IPS-NIHi7 (cell line): ENCODE data around the gene MZT2A.
A peak's percentile ranks its signal among the peaks of the same experiment; 100 is the strongest.
"Not testable (repeated sequence)": the region's sequence is repeated elsewhere in the genome, so short reads cannot be mapped to it uniquely, and the experiment has no call there.

Source experiments
- DNase-seq: peaks from one replicate; pipeline ENCODE4 v3.0.0; 2012; ENCODE audit warnings: mixed read lengths; ENCODE audit errors: extremely low spot score

Gene MZT2A

DNA sequence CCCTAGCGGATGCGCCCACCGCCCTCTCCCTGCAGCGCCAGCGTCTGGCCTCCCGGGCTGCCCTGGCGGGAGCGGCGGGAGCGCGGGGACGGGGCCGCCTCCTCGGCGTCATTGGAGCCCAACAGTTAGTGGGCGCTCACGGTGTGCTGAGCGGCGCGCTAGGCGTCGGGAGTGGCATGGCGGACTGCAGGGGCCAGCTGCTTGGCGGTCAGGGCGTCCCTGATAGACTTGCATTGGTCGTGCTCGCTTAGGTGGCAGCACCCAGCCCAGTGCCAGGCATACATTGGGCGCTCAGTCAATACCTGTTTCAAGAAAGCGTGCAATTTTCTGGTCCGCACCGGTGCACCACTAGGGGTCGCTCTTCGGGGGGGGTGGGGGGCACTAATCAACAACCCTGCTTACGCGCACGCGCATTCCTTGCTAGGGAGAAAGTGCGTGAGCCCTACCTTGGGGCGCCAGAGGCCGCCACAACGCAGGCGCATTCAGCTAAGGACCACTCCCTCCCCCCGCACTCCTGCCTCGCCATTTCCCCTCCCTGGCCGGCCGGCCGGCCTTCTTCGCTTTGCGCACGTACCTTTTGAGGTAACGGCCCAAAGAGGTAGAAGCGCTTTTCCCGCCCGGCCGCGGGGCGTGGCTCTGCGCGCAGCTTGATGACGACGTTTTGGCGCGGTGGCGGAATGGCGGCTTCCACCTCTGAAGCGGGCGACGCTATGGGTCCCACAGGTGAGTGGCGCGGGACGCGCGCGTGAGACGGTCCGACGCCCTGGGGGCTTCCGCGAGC, 411 bp upstream of the MZT2A start:
- DNase-seq = peak; percentile 95

DNA sequence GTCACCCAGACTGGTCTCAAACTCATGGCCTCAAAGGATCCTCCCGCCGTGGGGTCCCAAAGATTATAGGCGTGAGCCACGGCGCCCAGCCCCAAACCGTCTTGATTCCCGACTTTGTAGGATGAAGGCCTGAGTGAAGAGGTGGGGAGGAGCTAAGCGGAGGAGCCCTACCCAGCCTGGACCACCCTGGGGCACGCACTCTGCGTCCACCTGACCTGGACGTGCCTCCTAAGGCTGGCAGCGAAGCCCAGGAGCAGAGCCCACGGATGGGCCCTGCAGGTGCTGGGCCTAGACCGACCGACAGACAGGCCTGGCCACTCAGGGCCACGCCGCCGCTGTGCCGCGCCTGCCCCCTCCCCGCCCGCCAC, 744 bp downstream of the MZT2A start:
- DNase-seq = not testable (repeated sequence)

DNA sequence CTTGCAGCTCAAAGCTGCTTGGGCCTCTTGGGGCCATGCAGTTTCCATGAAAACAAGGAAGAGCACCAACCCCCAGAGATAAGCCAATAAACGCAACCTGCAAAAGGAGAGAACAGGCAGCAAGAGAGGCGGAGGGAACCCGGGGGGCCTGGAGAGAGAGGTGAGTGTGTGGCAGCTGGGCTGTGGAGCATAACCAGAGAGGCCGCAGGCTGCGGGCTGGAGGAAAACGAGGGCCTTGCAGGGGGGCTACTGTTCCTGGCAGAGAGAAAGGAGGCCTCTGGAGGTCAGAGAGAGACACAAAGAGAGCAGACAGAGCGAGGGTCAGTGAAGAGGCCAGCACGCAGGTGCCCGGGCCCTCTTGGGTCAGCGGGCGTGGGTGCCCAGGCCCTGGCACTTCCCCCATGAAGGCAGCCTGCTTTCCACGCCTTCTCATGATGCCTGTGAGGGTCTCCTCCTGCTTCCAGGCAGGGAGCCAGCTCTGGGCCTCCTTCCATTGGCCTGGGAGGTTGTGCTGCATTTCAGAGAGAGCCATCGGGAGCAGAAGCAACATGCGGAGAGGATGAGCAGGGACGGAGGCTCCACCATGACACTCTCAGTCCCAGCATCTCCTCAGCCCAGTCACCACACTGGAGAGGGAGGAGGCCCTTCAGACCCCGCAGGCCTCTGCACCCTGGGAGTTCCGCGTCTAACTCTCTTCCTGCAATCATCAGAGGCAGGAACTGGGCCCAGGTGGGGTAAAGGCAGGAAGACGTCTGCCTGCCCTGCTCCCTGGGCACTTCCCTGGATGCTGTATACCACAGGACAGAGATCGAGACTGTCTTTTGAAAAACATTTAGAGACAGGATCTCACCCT, 1.4 kb downstream of the MZT2A start:
- DNase-seq = not testable (repeated sequence)

DNA sequence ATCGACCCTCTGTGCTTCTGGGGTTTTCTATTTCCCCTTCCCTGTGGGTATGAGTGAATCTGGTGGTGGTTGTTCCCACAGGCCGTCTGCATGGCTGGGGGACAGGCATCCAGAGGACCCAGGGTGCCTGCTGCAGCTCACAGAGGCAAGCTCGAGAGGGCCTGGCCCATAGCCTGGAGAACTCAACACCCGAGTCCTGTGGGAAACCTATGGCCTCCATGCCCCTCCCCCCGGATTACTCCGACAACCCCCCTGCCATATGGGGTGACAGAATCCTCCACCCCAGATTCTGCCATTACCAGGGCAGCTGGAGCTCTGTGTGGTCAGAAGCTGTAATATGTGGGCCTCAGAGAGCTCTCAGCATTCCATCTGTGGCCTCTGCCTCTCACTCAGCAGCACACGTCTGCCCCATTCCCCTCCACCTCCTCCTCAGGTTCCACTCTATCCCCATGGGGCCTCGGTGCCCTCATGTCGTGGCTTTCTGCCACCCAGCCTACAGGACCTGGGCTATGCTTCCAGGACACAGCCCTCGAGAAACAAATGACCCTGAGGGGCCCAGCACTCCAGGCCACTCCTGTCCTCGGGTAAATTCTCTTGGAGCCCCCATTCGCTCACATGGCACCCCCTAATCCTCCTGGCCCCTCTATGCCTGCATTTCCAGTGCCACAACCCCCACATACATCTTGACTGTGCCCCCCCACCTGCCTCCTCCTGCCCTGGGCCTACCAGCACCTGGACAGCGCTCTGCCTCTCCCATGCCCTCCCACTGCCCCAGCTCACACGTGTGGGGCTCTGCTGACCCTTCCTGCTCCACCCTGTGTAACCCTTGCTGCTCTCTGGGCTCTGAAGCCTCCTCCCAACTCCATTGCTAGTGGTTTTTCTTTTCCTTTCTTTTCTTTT, 3.6 kb downstream of the MZT2A start:
- no peak for DNase-seq

DNA sequence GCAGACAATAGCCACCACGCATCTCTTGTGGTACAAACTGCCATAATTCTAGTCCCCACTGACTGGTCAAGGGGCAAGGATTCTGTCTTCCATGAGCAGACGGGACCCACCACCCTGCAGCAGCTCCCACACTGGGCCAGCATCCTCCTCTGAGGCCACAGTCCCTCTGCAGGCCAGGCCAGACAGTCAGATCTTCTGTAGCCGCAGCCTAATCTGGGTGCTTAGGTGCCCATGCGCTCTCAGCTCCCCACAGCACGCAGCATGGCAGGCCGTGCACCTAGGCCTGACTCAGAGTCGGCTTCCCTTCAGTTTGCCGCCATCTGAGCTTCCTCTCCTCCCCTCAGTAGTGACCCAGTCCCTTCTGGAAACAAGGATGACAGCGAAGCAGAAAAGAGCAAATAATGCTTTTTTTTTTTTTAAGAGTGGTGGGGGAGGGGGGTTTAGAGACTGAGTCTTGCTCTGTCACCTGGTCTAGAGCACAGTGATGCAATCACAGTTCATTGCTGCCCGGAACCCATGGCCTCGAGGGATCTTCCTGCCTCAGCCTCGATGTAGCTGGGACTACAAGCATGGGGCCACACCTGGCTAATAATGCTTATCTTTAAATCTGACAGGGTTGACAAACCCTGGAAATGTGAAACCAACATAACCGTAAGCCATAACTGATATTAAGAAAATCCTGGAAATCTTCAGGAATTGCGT, 5.8 kb downstream of the MZT2A start:
- DNase-seq = not testable (repeated sequence)

DNA sequence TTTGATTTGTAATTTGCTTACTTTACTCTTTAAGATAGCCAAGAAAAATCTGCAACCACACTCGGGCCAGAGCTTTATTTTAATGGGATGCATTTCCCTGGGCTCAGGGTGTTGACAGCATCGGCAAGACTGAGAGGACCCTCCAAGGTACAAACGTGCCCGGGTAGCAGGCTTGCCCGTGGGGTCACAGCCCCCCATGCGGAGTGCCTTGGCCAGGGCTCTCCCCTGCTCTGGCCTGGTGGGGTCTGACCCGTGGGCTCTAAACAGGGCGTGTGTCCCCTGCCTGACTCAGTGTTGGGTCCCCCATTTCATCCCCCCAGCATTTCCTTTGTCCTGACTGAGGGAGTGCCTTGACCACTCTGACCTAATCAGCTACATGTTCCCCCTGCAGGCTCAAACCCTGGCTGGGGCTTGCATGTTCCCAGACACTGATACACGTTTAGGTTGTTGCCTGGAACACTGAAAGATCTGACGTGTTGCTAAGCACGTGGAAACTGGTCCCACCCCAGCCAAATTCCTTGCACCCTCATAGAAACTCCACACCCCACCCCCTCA, 7.2 kb downstream of the MZT2A start:
- not testable (repeated sequence) for DNase-seq

DNA sequence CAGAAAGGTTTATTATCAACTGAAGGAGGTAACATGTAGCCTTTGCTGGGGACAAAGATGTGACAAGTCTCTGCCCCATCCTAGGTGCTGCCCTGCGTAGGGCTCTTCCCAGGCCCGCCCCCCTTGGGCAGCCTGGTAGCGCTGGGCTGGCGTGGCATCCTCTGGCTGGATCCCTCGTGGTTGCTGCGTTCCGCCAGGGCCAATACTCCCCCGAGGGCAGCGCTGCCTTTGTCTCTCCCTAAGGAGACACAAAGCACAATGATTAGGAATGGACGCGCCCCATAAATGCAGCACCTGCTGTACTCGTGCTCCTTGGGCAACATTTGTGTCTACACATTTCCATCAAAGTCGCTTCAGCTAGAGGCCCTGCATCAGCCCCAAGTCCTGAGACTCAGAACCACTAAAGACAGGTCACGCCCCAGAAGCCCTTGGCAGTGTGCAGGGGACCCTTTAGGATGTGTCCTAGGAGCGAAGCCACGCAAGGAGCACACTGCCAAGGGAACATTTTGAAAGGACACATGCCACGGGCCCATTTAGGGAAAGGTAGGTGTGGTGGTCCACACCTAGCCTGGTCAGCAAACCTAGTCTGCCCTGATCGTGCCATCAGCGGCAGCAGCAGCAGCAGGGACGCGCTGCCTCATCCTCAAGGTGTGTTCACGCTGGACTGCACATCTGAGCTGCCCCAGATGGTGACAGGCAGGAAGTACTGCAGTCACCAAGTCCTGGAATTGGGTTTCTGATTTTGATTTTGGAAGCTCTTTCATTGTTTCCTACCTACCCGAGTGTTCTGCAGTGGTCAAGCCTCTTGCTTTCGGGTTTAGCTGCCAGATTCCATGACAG, 8.0 kb downstream of the MZT2A start:
- not testable (repeated sequence) for DNase-seq

DNA sequence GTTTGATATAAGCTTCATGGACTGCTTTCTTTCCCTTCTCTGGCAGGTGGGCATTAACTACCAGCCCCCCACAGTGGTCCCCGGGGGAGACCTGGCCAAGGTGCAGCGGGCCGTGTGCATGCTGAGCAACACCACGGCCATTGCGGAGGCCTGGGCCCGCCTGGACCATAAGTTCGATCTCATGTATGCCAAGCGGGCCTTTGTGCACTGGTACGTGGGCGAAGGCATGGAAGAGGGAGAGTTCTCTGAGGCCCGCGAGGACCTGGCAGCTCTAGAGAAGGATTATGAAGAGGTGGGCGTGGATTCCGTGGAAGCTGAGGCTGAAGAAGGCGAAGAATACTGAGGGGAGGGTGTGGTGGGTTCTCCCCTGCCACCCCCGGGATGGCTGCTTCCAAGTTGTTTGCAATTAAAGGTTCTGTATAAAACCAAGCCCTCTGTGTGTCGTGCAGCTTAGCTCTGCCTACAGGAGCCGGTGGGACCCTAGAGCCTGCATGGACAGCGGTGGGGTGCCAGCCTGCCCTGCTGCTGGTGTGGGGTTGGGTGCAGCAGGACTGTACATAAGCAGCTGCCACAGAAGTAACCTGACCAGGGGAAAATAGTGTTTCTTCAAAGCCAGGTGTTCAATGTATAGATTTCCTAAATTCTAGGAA, 9.6 kb downstream of the MZT2A start:
- DNase-seq = not testable (repeated sequence)

DNA sequence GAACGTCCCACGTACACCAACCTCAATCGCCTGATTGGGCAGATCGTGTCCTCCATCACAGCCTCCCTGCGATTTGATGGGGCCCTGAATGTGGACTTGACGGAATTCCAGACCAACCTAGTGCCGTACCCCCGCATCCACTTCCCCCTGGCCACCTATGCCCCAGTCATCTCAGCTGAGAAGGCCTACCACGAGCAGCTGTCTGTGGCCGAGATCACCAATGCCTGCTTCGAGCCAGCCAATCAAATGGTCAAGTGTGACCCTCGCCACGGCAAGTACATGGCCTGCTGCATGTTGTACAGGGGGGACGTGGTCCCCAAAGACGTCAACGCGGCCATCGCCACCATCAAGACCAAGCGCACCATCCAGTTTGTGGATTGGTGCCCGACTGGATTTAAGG, 11.8 kb downstream of the MZT2A start:
- DNase-seq = not testable (repeated sequence)

DNA sequence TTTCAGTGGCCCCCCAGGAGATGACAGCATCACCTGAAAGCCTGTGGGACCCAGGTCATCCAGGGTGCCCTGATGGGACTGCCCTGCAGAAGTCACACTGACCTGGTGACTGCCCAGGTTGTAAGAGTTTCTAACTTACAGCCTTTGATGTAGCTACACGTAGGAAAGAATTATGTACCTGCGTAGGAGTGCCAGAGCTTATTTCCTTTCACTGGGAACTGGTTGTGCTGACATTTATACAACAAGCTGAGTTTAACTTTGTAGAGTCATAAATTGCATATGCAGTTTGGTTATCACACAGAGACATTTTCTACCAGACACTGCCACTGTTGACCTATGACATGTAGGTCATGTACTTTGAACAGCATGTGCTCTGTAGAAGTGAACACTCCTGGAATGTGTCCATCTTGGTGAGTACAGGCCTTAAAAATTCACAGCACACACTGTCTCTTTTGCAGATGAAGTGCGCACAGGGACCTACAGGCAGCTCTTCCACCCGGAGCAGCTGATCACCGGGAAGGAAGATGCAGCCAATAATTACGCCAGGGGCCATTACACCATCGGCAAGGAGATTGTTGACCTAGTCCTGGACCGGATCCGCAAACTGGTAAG, 13.2 kb downstream of the MZT2A start:
- DNase-seq = not testable (repeated sequence)

DNA sequence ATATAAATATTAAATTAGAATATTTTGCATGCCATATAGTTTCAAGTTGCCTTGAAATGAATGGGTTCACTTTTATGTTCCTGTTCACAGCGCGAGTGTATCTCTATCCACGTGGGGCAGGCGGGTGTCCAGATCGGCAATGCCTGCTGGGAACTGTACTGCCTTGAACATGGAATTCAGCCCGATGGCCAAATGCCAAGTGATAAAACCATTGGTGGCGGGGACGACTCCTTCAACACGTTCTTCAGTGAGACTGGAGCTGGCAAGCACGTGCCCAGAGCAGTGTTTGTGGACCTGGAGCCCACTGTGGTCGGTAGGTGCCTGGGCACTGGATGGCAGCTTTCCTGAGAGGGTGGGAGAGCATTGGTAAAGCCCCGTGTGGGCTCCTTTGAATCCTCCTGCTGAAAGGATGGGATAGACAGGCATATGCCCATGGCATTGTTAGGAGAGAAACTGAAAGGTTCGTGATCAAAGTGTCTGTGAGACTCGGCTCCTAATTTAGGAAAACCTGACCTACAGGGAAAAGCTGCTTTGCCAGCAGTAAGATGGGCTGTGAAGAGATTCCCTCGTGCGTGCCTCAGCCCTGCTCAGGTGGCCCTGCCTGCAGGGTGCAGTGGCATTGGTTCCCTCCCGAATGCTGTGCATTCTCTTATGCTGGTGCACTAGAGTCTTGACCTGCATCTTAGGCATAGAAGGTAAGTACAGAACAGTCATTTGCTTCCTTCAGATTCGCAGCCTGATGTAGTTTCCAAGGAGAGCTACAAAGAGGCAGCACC, 13.9 kb downstream of the MZT2A start:
- not testable (repeated sequence) for DNase-seq

DNA sequence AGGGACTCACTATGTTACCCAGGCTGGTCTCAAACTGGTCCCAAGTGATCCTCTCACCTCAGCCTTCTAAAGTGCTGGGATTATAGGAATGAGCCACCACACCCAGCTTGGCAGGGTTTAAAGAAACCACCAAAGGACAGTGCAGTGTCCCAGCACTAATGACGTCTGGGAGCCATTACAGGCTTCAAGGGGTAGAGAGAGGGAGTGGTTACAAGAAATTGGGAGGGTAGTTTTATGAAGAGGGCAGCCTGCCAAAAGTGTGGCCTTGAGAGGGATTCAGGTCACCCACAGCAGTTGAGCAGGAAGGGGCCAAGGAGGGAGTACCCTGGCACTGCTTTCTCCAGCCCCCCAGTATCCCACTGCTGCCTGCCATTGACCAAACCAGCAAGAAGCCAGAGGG, 15.0 kb downstream of the MZT2A start:
- DNase-seq = not testable (repeated sequence)

DNA sequence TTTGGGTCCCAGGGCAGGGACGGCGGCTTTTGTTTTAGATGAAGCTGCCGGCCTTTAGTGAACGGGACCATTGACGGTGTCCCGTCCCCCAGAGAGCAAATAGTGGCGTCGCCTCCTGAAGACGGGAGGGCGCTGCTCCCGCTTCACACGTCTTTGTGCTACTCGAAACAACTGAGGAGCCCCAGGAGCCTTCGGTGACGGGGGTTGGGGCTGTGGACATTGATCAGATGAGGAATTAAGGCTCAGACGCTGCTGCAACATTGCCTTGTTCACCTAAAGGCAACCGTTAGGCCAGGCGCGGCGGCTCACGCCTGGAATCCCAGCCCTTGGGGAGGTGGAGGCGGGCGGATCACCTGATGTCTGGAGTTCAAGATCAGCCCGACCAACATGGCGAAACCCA, 15.8 kb downstream of the MZT2A start:
- DNase-seq = not testable (repeated sequence)

DNA sequence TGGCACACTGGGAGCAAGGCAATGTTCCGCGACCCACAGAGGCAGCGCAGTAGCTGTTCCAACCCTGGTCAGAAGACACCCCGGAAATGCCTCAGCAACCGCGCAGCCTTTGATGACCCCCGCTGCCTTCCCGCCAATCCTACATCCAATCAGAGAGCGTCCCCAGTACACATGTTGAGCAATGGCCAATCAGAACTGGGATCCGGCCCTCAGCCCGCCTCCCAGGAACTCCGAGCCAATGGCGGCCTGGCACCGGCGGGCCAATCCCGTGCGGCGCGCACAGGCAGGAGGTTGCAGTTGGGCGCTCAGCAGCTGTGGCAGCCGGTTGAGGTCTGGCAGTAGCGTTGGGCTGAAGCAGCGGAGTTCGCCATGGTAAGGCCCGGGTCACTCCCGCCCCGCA, 16.4 kb downstream of the MZT2A start, which contains the start of gene TUBA3D:
TUBA3D (plus strand) TSS at position 289 of the 400 bp plus-strand sequence; CDS start at position 370, 81 bp downstream.
- no peak for DNase-seq

DNA sequence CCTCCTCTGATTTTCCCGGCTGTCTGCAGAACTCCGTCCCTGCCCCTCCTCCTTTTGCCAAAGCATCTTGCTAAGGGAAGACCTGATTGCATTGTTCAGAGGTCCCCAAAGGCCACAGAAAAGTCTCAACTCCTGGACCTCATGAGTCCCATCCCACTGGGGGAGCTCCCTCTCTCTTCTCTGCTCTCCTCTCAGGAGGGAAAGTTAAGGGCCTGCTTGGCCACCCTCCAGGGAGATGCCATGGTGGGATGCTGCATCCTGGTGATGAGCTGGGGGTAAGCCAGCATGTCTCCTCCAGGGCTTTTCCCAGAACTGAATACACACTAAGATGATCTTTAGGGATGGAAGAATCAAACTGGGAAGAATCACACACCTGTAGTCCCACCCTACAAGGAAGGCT, 18.9 kb downstream of the MZT2A start:
- not testable (repeated sequence) for DNase-seq

DNA sequence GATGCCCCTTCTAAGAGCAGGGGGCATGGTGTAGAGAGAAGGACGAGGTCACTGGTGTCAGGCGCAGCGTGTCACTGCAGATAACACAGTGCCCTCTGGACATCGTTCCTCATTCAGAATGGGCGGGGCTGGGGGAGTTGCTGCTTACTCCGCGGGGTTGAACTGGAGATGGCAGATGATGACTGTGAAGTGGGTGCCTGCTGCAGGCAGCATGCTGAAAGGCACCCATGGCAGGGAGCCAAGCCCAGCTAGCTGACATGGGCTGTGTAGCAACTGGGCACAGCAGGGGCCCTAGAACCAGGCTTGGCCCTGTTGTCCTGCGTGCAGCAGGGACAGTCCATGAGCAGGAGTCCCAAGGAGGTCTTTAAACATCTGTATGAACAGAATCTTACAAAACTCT, 20.6 kb downstream of the MZT2A start:
- not testable (repeated sequence) for DNase-seq

DNA sequence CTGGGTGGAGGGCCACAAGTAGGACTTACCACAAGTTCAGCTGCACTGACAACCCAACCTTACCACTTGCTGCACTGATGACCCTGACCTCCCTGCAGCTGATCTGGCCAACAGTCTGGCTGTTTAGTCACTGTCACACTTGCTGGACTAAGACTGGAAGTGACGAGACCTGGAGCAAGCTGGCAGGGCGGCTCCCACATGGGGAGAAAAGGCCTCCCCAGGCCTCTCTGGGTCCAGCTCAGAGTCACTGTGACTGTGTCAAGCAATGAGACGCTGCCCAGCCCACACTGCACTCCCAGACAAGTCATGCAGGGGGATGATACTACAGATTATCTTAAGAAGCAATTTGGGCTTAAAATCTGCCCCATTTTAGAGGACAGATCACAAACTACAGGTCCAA, 21.3 kb downstream of the MZT2A start:
- DNase-seq = not testable (repeated sequence)

DNA sequence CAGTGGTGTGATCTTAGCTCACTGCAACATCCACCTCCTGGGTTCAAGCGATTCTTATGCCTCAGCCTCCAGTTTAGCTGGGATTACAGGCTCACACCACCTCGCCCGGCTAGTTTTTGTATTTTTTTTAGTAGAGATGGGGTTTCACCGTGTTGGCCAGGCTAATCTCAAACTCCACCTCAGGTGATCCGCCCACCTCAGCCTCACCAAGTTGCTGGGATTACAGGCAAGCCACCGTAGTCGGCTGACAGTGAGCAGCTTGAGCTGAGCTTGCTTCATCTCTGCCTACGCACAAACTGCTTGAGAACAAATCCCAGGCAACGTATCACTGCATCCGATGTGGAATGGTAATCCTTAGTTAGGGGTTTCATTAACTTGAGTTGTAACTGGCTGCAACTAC, 24.5 kb downstream of the MZT2A start:
- not testable (repeated sequence) for DNase-seq
